GM12864 (cell line): Measurements from ENCODE around the gene UBE2O.
"Not testable (repeated sequence)": the region's sequence is repeated elsewhere in the genome, so short reads cannot be mapped to it uniquely, and the experiment has no call there.

Experiments used
- DNase-seq: peaks from one replicate; pipeline ENCODE4 v3.0.0-alpha.2; 2011; ENCODE audit warnings: low read depth
- H3K4me3 ChIP-seq: 2 replicates; pipeline ENCODE4 v1.5.1; 2011; ENCODE audit warnings: mild to moderate bottlenecking, low read depth, low read length, control low read depth
- TF ChIP-seq, protein P1 (sequence below): IDR thresholded peaks from 2 replicates; pipeline ENCODE4 v1.5.1; 2011; ENCODE audit warnings: low read depth, mild to moderate bottlenecking, moderate library complexity, low read length, control low read depth, inconsistent platforms; ENCODE audit errors: missing control alignments

Gene UBE2O

DNA sequence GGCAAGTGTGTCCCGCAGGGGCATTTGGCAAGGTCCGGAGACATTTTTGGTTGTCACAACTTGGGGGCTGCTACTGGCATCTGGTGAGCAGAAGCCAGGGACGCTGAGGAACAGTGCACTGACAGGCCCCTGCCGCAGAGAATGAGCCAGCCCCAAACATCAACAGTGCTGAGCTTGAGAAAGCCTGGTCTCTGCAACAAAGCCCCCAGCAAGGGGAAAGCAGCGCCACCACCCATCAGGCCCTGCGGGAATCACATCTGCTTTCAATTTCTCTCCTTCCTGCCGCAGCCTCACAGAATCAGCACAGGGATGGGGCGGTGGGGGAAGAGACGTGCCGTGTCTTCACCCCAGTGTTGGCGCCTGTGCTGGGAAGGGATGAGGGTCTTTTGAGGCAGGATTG is 84.4 kb downstream of the UBE2O start:
- no peak for DNase-seq
- H3K4me3 ChIP-seq: peak overlapping the region; percentile 15; the same call in 1 of the 2 replicates
- TF ChIP-seq, protein P1, sequence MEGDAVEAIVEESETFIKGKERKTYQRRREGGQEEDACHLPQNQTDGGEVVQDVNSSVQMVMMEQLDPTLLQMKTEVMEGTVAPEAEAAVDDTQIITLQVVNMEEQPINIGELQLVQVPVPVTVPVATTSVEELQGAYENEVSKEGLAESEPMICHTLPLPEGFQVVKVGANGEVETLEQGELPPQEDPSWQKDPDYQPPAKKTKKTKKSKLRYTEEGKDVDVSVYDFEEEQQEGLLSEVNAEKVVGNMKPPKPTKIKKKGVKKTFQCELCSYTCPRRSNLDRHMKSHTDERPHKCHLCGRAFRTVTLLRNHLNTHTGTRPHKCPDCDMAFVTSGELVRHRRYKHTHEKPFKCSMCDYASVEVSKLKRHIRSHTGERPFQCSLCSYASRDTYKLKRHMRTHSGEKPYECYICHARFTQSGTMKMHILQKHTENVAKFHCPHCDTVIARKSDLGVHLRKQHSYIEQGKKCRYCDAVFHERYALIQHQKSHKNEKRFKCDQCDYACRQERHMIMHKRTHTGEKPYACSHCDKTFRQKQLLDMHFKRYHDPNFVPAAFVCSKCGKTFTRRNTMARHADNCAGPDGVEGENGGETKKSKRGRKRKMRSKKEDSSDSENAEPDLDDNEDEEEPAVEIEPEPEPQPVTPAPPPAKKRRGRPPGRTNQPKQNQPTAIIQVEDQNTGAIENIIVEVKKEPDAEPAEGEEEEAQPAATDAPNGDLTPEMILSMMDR: peak; percentile 5

GRCh38 chr17:76367642-76368041 is 85.3 kb downstream of the UBE2O start:
- no peak for DNase-seq
- H3K4me3 ChIP-seq: no peak overlapping the region
- TF ChIP-seq, protein P1: no peak

DNA sequence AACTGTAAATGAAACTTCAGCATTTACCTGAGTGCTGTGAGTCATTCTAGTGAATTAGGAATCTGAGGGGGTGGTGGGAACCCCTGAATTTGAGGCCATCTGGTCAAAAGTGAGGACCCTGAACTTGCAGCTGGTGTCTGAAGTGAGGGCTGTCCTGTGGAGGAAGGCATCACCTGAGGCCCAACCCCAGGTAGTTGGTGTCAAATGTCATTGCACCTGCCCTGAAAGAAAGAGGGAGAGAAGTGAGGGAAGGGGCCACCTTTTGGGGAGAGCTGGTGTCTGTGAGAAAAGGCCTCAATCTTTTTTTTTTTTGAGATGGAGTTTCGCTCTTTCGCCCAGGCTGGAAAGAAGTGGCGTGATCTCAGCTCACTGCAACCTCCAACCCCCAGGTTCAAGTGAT is 86.7 kb downstream of the UBE2O start:
- DNase-seq: no peak
- no peak overlapping the region for H3K4me3 ChIP-seq
- TF ChIP-seq, protein P1: no peak

DNA sequence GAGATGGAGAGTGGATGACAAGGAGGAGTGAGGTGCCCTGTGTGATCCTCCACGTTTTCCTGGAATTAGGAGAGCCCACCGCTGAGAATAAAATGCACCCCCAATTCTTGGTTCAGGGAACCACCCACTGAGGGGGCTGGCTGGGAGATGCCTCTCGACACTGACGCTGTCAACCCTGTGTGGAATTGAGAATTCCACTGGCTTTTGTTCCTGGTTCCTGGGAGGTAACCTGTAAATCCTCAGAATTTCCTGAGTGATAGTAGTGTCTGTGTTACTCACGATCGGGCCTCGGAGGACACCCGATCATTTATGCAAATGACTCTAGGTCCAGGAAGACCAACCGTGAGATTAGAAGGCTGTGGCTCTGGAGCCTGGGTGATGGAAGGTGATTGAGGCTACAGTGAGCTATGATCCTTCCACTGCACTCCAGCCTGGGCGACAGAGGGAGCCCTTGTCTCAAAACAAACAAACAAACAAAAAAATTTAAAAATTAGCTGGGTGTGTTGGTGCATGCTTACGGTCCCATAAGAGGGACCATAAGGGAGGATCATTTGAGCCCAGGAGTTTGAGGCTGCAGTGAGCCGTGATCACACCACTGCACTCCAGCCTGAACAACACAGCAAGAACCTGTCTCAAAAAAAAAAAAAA is 87.6 kb downstream of the UBE2O start:
- H3K4me3 ChIP-seq: no peak overlapping the region
- TF ChIP-seq, protein P1: peak; percentile 65
- DNase-seq: no peak

- DNase-seq: no peak
- H3K4me3 ChIP-seq: no peak overlapping the region
- TF ChIP-seq, protein P1: no peak
Measured at GRCh38 chr17:76363107-76363842, 89.7 kb downstream of the UBE2O start.

- H3K4me3 ChIP-seq: no peak overlapping the region
- TF ChIP-seq, protein P1: no peak
- no peak for DNase-seq
Measured at GRCh38 chr17:76360461-76360860, 92.5 kb downstream of the UBE2O start.

- not testable (repeated sequence) for H3K4me3 ChIP-seq, DNase-seq
Measured at GRCh38 chr17:76359776-76360175, 93.2 kb downstream of the UBE2O start.
